DOHH2 (cell line): Measurements from ENCODE around the gene CADPS.

ENCODE experiments used
- H3F3A ChIP-seq: fragments of 200-600 bp; sonication (generic), shearing (Covaris generic); 2 replicates; pipeline ENCODE4 v1.6.0; 2016; ENCODE audit warnings: antibody characterized with exemption, mild to moderate bottlenecking; ENCODE audit not compliant: control insufficient read depth, insufficient read depth
- H3K27ac ChIP-seq: fragments of 200-600 bp; sonication (generic); 2 replicates; pipeline ENCODE4 v1.5.1; 2014; ENCODE audit warnings: low read depth, mild to moderate bottlenecking, low read length, moderate library complexity
- H3K27me3 ChIP-seq: fragments of 200-600 bp; sonication (generic); 2 replicates; pipeline ENCODE4 v1.6.1; 2014; ENCODE audit warnings: mild to moderate bottlenecking, low read length, mixed read lengths; ENCODE audit not compliant: control insufficient read depth
- H3K36me3 ChIP-seq: fragments of 200-600 bp; sonication (generic); 2 replicates; pipeline ENCODE4 v1.6.1; 2014; ENCODE audit warnings: mild to moderate bottlenecking, low read length, moderate library complexity, mixed read lengths; ENCODE audit not compliant: control insufficient read depth
- H3K4me1 ChIP-seq: fragments of 200-600 bp; sonication (generic); 2 replicates; pipeline ENCODE4 v1.6.1; 2014; ENCODE audit warnings: mild to moderate bottlenecking, low read length, mixed read lengths; ENCODE audit not compliant: control insufficient read depth
- H3K4me2 ChIP-seq: fragments of 200-600 bp; sonication (generic); 2 replicates; pipeline ENCODE4 v1.6.0; 2014; ENCODE audit warnings: mild to moderate bottlenecking, low read length, moderate library complexity
- H3K4me3 ChIP-seq: fragments of 200-600 bp; sonication (generic); 2 replicates; pipeline ENCODE4 v1.5.1; 2014; ENCODE audit warnings: mild to moderate bottlenecking, low read length, mixed read lengths
- H3K79me2 ChIP-seq: fragments of 200-600 bp; sonication (generic); 2 replicates; pipeline ENCODE4 v1.6.1; 2014; ENCODE audit warnings: mild to moderate bottlenecking, low read length, mixed read lengths; ENCODE audit not compliant: control insufficient read depth
- H3K9me2 ChIP-seq: fragments of 200-600 bp; sonication (generic); replicated peaks from 2 replicates; pipeline ENCODE4 v1.6.1; 2014; ENCODE audit warnings: mild to moderate bottlenecking, low read length, mixed read lengths; ENCODE audit not compliant: control insufficient read depth
- H3K9me3 ChIP-seq: fragments of 200-600 bp; sonication (generic); 2 replicates; pipeline ENCODE4 v1.6.1; 2014; ENCODE audit warnings: antibody characterized with exemption, low read length, mixed read lengths; ENCODE audit not compliant: control insufficient read depth, insufficient read depth
- H4K20me1 ChIP-seq: fragments of 200-600 bp; sonication (generic); 2 replicates; pipeline ENCODE4 v1.6.0; 2014; ENCODE audit warnings: low read depth, mild to moderate bottlenecking, antibody characterized with exemption, low read length, moderate library complexity; ENCODE audit not compliant: control insufficient read depth, insufficient read depth
- EZH2phosphoT487 ChIP-seq: fragments of 200-600 bp; sonication (generic); IDR thresholded peaks from 2 replicates; pipeline ENCODE4 v1.6.1; 2017; ENCODE audit warnings: borderline replicate concordance, mild to moderate bottlenecking, antibody characterized with exemption, low read length, moderate library complexity, mixed read lengths
- TF ChIP-seq, protein P1 (sequence below): fragments of 200-600 bp; sonication (generic); IDR thresholded peaks from one replicate; pipeline ENCODE4 v1.5.1; 2014; ENCODE audit warnings: antibody characterized with exemption, mild to moderate bottlenecking, low read depth, low read length; ENCODE audit not compliant: poor library complexity, severe bottlenecking

Gene CADPS

DNA sequence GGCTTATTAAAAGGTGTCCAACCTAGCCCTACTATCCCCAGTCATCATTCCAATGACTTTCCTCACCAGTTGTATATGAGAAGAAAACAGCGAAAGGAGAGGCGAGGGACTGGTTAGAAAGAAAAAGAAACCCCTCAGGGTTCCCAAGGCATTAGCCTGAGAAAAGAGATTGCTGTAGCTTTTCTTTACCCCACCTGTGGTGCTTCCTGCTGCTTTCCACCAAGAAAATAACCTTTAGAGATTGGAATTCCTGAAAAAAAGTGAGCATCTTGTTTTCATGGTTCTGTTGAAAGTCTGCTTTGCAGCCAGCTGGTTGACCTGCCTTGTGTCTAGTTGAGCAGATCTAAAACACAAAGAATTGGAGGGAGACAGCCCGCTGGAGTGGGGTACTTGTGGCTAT, 196.4 kb downstream of the CADPS start:
- TF ChIP-seq, protein P1, sequence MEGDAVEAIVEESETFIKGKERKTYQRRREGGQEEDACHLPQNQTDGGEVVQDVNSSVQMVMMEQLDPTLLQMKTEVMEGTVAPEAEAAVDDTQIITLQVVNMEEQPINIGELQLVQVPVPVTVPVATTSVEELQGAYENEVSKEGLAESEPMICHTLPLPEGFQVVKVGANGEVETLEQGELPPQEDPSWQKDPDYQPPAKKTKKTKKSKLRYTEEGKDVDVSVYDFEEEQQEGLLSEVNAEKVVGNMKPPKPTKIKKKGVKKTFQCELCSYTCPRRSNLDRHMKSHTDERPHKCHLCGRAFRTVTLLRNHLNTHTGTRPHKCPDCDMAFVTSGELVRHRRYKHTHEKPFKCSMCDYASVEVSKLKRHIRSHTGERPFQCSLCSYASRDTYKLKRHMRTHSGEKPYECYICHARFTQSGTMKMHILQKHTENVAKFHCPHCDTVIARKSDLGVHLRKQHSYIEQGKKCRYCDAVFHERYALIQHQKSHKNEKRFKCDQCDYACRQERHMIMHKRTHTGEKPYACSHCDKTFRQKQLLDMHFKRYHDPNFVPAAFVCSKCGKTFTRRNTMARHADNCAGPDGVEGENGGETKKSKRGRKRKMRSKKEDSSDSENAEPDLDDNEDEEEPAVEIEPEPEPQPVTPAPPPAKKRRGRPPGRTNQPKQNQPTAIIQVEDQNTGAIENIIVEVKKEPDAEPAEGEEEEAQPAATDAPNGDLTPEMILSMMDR, result no peak
- TF ChIP-seq EZH2phosphoT487, result no peak
- Histone ChIP-seq H3F3A (peaks cover 19% of the 10 kb centered on the region), H3K4me3 (no peak overlapping the region), H3K4me1 (peaks cover 60% of the 10 kb centered on the region), H3K9me3 (no peaks in the 10 kb centered on the region), H4K20me1 (no peaks in the 10 kb centered on the region), H3K9me2 (no peaks in the 10 kb centered on the region; the same call in 1 of the 2 replicates), H3K4me2 (no peak overlapping the region), H3K79me2 (peaks cover 7% of the 10 kb centered on the region), H3K27ac (no peak overlapping the region), H3K36me3 (peaks cover 15% of the 10 kb centered on the region), H3K27me3 (no peaks in the 10 kb centered on the region)

DNA sequence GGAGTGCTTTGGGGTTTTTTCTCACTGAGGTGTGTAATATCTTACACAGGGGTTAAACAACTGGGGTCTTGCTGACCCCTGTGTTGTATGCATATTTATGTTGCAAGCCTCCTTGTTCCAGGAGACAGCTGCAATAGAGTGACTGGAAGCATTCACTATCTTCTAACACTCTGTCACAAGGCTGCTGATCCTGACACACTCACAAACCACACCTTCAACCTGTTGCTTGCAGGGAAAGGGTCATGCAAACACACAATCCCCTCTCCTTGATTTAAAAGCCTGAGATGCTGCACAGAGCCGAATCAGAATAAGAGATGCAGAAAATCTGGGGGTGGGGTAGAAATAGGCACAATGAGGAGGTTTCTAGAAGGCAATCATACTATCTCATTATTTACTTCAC, 197.3 kb downstream of the CADPS start:
- H3K4me2 ChIP-seq, result no peak overlapping the region
- no peaks in the 10 kb centered on the region for H3K9me3 ChIP-seq

DNA sequence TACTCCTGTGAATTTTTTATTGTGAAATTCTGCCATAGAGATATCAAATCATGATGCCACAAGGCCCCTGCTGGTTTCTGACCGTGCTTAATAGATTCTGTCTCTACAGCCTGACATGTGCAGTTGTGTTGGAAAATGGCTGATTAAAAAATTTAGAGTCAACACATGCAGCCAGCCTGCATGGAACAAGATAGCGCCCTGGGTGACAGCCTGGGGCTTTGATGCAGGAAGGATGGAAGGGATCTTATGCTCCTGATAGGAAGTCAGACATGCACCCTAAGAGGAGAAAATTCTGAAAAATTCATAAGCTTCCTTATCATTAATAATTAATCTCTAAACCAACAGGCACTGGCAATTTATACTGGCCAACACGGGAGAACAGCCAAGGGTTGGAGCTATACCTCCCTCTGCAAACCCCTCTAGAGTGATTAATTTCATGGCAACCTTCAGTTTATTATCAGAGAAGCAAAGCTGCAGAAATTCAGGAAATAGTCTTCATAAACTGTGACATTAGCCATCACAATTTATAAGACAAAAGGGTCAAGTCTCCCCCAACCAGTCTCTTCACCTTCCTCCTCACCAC, 198.4 kb downstream of the CADPS start:
- Histone ChIP-seq H3K4me3 (no peak overlapping the region), H3K9me3 (no peaks in the 10 kb centered on the region), H3K4me1 (peaks cover 73% of the 10 kb centered on the region), H3K79me2 (peaks cover 7% of the 10 kb centered on the region), H3K27me3 (no peaks in the 10 kb centered on the region), H3F3A (peaks cover 37% of the 10 kb centered on the region), H3K4me2 (0 out of 2 replicates have a peak overlapping the region, but pooled peaks have one; percentile 77), H3K27ac (no peak overlapping the region), H3K36me3 (peaks cover 15% of the 10 kb centered on the region), H3K9me2 (no peaks in the 10 kb centered on the region; the same call in 1 of the 2 replicates), H4K20me1 (no peaks in the 10 kb centered on the region)
- TF ChIP-seq, protein P1, result no peak
- no peak for TF ChIP-seq EZH2phosphoT487

More for the DNA sequence above, 197.3 kb downstream of the CADPS start:
- no peak overlapping the region for H3K27ac ChIP-seq
- H3F3A ChIP-seq, result peaks cover 29% of the 10 kb centered on the region
- TF ChIP-seq, protein P1, result no peak
- TF ChIP-seq EZH2phosphoT487, result no peak
- no peaks in the 10 kb centered on the region for H4K20me1 ChIP-seq
- H3K4me3 ChIP-seq, result no peak overlapping the region
- peaks cover 7% of the 10 kb centered on the region for H3K79me2 ChIP-seq
- H3K27me3 ChIP-seq, result no peaks in the 10 kb centered on the region
- peaks cover 67% of the 10 kb centered on the region for H3K4me1 ChIP-seq
- peaks cover 15% of the 10 kb centered on the region for H3K36me3 ChIP-seq
- no peaks in the 10 kb centered on the region; the same call in 1 of the 2 replicates for H3K9me2 ChIP-seq
